GM23338 (cell line): ENCODE results near the gene DUSP5. TPM values are rescaled to one million over a fixed set of nuclear protein-coding genes. Genes with fewer than 3 reads are reported as not detected.

Experiments used
- ATAC-seq: fragments of 200-7000 bp; cut with Tn5 transposase; 3 replicates; pipeline ENCODE4 v1.9.1; 2020
- DNase-seq: peaks from one replicate; pipeline ENCODE4 v3.0.0-alpha.2; 2015; ENCODE audit warnings: low spot score
- H2AFZ ChIP-seq: fragments of 200-600 bp; sonication (generic); 2 replicates; pipeline ENCODE4 v1.8.0; 2016; ENCODE audit warnings: antibody characterized with exemption, mild to moderate bottlenecking, moderate library complexity
- H3F3A ChIP-seq: fragments of 200-600 bp; sonication (generic); replicated peaks from 2 replicates; pipeline ENCODE4 v1.8.0; 2017; ENCODE audit warnings: antibody characterized with exemption, mixed run types, low read depth
- H3K27ac ChIP-seq: fragments of 200-600 bp; sonication (generic); 2 replicates; pipeline ENCODE4 v1.6.1; 2016; ENCODE audit warnings: low read depth
- H3K27me3 ChIP-seq: fragments of 200-600 bp; sonication (generic); 2 replicates; pipeline ENCODE4 v1.8.0; 2016; ENCODE audit warnings: mild to moderate bottlenecking, mixed run types, moderate library complexity; ENCODE audit not compliant: insufficient read depth
- H3K36me3 ChIP-seq: fragments of 200-600 bp; sonication (generic); 2 replicates; pipeline ENCODE4 v1.8.0; 2016; ENCODE audit warnings: mild to moderate bottlenecking; ENCODE audit not compliant: insufficient read depth
- H3K4me1 ChIP-seq: fragments of 200-600 bp; sonication (generic); 2 replicates; pipeline ENCODE4 v1.8.0; 2016; ENCODE audit warnings: mild to moderate bottlenecking, moderate library complexity; ENCODE audit not compliant: insufficient read depth
- H3K4me2 ChIP-seq: fragments of 200-600 bp; sonication (generic); 2 replicates; pipeline ENCODE4 v1.7.1; 2017; ENCODE audit warnings: mixed run types
- H3K4me3 ChIP-seq: fragments of 200-600 bp; sonication (generic); 2 replicates; pipeline ENCODE4 v1.6.1; 2016; ENCODE audit warnings: mixed run types
- H3K79me2 ChIP-seq: fragments of 200-600 bp; sonication (generic); replicated peaks from 2 replicates; pipeline ENCODE4 v1.8.0; 2017; ENCODE audit warnings: mild to moderate bottlenecking; ENCODE audit not compliant: insufficient read depth
- H3K9me2 ChIP-seq: fragments of 200-600 bp; sonication (generic); 2 replicates; pipeline ENCODE4 v1.8.0; 2017; ENCODE audit not compliant: insufficient read depth
- H4K20me1 ChIP-seq: fragments of 200-600 bp; sonication (generic); replicated peaks from 2 replicates; pipeline ENCODE4 v1.8.0; 2017; ENCODE audit warnings: mild to moderate bottlenecking; ENCODE audit not compliant: insufficient read depth
- H3K27ac Mint-ChIP-seq: 2 replicates; pipeline ENCODE4 v1.8.0; 2020; ENCODE audit warnings: inconsistent platforms, mild to moderate bottlenecking, moderate library complexity, mixed read lengths
- H3K27me3 Mint-ChIP-seq: 3 replicates; pipeline ENCODE4 v1.8.0; 2022; ENCODE audit warnings: low read depth, mild to moderate bottlenecking, moderate library complexity, mixed read lengths, inconsistent platforms; ENCODE audit not compliant: insufficient read depth, poor library complexity
- H3K36me3 Mint-ChIP-seq: 3 replicates; pipeline ENCODE4 v1.8.0; 2021; ENCODE audit warnings: low read depth, mild to moderate bottlenecking, inconsistent platforms, moderate library complexity, mixed read lengths
- H3K4me1 Mint-ChIP-seq: 3 replicates; pipeline ENCODE4 v1.8.0; 2020; ENCODE audit warnings: mild to moderate bottlenecking, inconsistent platforms, mixed read lengths
- H3K4me3 Mint-ChIP-seq: 3 replicates; pipeline ENCODE4 v1.8.0; 2021; ENCODE audit warnings: moderate library complexity, mild to moderate bottlenecking, inconsistent platforms, mixed read lengths
- H3K9me3 Mint-ChIP-seq: 3 replicates; pipeline ENCODE4 v1.8.0; 2020; ENCODE audit warnings: moderate library complexity, mild to moderate bottlenecking, inconsistent platforms, mixed read lengths
- ETS1 ChIP-seq: IDR thresholded peaks from 2 replicates; pipeline ENCODE4 v1.6.1; 2016; ENCODE audit warnings: antibody characterized with exemption
- EZH2 ChIP-seq: fragments of 200-600 bp; sonication (generic); IDR thresholded peaks from one replicate; pipeline ENCODE4 v1.8.0; 2017; ENCODE audit warnings: antibody characterized with exemption, mild to moderate bottlenecking, low read depth; ENCODE audit not compliant: unreplicated experiment
- JUNB ChIP-seq: IDR thresholded peaks from one replicate; pipeline ENCODE4 v1.6.1; 2016; ENCODE audit warnings: antibody characterized with exemption; ENCODE audit not compliant: unreplicated experiment
- NANOG ChIP-seq: IDR thresholded peaks from 2 replicates; pipeline ENCODE4 v1.6.1; 2016; ENCODE audit warnings: antibody characterized with exemption, borderline replicate concordance
- REST ChIP-seq: IDR thresholded peaks from one replicate; pipeline ENCODE4 v1.6.1; 2018; ENCODE audit warnings: antibody characterized with exemption; ENCODE audit not compliant: unreplicated experiment
- STAT1 ChIP-seq: IDR thresholded peaks from one replicate; pipeline ENCODE4 v1.6.1; 2016; ENCODE audit warnings: antibody characterized with exemption; ENCODE audit not compliant: unreplicated experiment
- ZNF114 ChIP-seq: fragments of 250-450 bp; sonication (Bioruptor Pico); IDR thresholded peaks from 2 replicates; pipeline ENCODE4 v1.5.0; 2020; ENCODE audit warnings: mild to moderate bottlenecking, moderate library complexity
- ZNF462 ChIP-seq: fragments of 250-450 bp; sonication (Bioruptor Pico); IDR thresholded peaks from 2 replicates; pipeline ENCODE4 v1.5.0; 2020; ENCODE audit warnings: mild to moderate bottlenecking, moderate library complexity
- polyA plus RNA-seq: library from polyadenylated mRNA; unstranded; fragments of >200 nt; fragmentation: Nextera tagmentation; extraction: Ambion mirVana; gene quantifications from 2 replicates; pipeline ENCODE4 v1.2.1, GENCODE V29; 2016
- total RNA-seq: library from RNA; depleted of rRNA; stranded (reverse); fragments of >200 nt; shearing (Covaris generic); gene quantifications from 2 replicates; pipeline ENCODE4 v1.2.3, GENCODE V29; 2014

DUSP5 gene
- total and polyA plus RNA-seq, 2 experiments from 2014 or later, result 10.8 to 35.9 TPM

GRCh38 chr10:110494532-110494931 lies 3.2 kb upstream of the DUSP5 start (continued):
- TF ChIP-seq ETS1 (no peak), REST (no peak), STAT1 (no peak), ZNF114 (CRISPR knock-in tag) (no peak)

GRCh38 chr10:110495731-110496552 lies 1.8 kb upstream of the DUSP5 start:
- H2AFZ ChIP-seq, result no peak overlapping the region
- ATAC-seq, result peak; percentile 10
- TF ChIP-seq JUNB, result no peak
- TF ChIP-seq STAT1, result no peak
- TF ChIP-seq NANOG, result no peak
- TF ChIP-seq ZNF462, result no peak
- no peak for TF ChIP-seq ZNF114 (CRISPR knock-in tag)
- no peak for TF ChIP-seq REST
- TF ChIP-seq EZH2, result no peak

More at GRCh38 chr10:110495731-110496552, 1.8 kb upstream of the DUSP5 start:
- Mint-ChIP-seq H3K36me3 (peaks cover 21% of the 10 kb centered on the region), H3K4me3 (peak overlapping the region; percentile 85), H3K9me3 (peaks cover 3% of the 10 kb centered on the region; the same call in 1 of the 3 replicates), H3K27me3 (peaks cover 28% of the 10 kb centered on the region), H3K4me1 (peaks cover 46% of the 10 kb centered on the region), H3K27ac (no peak overlapping the region; the same call in 1 of the 2 replicates)
- peaks cover 40% of the 10 kb centered on the region for H3K27me3 ChIP-seq
- H4K20me1 ChIP-seq, result peaks cover 6% of the 10 kb centered on the region; the same call in 1 of the 2 replicates
- H3K9me2 ChIP-seq, result no peaks in the 10 kb centered on the region
- peaks cover 37% of the 10 kb centered on the region for H3K4me1 ChIP-seq
- peaks cover 7% of the 10 kb centered on the region; the same call in 1 of the 2 replicates for H3K36me3 ChIP-seq
- H3F3A ChIP-seq, result peaks cover 15% of the 10 kb centered on the region
- H3K4me2 ChIP-seq, result peak overlapping the region; percentile 95
- peak overlapping the region; percentile 93 for H3K4me3 ChIP-seq
- peaks cover 29% of the 10 kb centered on the region for H3K79me2 ChIP-seq
- peak; percentile 62 for DNase-seq
- 0 out of 2 replicates have a peak overlapping the region, but pooled peaks have one; percentile 26 for H3K27ac ChIP-seq
